ENCODE data around the gene DENR. TPM values are rescaled to one million over a fixed set of nuclear protein-coding genes. Genes with fewer than 3 reads are reported as not detected.

DENR gene
- total and polyA plus RNA-seq, 7 donors, result 24.0 to 52.4 (median 35.5) TPM

GRCh38 chr12:122732611-122733010, 20.0 kb upstream of the DENR start:
- peaks cover 0 to 6% (median 0%) of the 10 kb centered on the region in 3 donors for H3K27me3 ChIP-seq (ENCODE audit: insufficient read depth in 3 of 3, low read length in 2 of 3)
- intact Hi-C loops (cut with DNase I), result no loop called here
- TF ChIP-seq, protein P1, sequence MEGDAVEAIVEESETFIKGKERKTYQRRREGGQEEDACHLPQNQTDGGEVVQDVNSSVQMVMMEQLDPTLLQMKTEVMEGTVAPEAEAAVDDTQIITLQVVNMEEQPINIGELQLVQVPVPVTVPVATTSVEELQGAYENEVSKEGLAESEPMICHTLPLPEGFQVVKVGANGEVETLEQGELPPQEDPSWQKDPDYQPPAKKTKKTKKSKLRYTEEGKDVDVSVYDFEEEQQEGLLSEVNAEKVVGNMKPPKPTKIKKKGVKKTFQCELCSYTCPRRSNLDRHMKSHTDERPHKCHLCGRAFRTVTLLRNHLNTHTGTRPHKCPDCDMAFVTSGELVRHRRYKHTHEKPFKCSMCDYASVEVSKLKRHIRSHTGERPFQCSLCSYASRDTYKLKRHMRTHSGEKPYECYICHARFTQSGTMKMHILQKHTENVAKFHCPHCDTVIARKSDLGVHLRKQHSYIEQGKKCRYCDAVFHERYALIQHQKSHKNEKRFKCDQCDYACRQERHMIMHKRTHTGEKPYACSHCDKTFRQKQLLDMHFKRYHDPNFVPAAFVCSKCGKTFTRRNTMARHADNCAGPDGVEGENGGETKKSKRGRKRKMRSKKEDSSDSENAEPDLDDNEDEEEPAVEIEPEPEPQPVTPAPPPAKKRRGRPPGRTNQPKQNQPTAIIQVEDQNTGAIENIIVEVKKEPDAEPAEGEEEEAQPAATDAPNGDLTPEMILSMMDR (IDR thresholded peaks at IDR 0.05), result no peak
- DNase-seq, result no peak
- H3K36me3 ChIP-seq (ENCODE audit: insufficient read depth in 1 of 2, low read depth in 1 of 2), result no peaks in the 10 kb centered on the region
- no peak for ATAC-seq
- H3K4me3 ChIP-seq, result no peak overlapping the region
- 83 to 86% (median 86%) methylated on average over 4 of the region's 4 CpGs for WGBS, 3 donors
- no peak overlapping the region for H3K27ac ChIP-seq
- H3K9me3 ChIP-seq, result no peaks in the 10 kb centered on the region
- H3K4me1 ChIP-seq, result no peaks in the 10 kb centered on the region

DNA sequence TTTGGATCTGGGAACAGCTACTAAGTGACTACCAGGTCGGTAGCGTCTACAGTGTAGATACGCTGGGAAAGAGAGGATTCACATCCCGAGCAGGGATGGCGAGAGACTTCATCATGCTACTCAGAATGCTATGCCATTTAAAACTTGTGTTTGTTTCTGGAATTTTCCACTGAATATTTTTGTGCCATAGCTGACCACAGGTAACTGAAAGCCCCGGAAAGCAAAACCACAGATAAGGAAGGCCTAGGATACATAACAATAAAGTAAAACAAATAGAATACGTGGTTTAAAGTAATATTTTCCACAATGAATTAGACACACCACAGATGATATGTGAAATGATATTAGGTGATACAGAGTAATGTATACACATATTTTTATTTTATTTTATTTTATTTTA, 14.1 kb upstream of the DENR start:
- TF ChIP-seq, protein P1 (IDR thresholded peaks at IDR 0.05), result no peak
- Histone ChIP-seq H3K36me3 (ENCODE audit: insufficient read depth in 1 of 2, low read depth in 1 of 2) (no peaks in the 10 kb centered on the region), H3K4me3 (no peak overlapping the region), H3K4me1 (no peaks in the 10 kb centered on the region), H3K27me3 (ENCODE audit: insufficient read depth in 3 of 3, low read length in 2 of 3) (no peaks in the 10 kb centered on the region), H3K9me3 (no peaks in the 10 kb centered on the region), H3K27ac (no peak overlapping the region)
- WGBS, 3 donors, result 79 to 83% (median 82%) methylated on average over 7 of the region's 7 CpGs
- intact Hi-C loops (cut with DNase I), result no loop called here
- ATAC-seq (no peak), DNase-seq (no peak)

GRCh38 chr12:122740351-122740750, 12.3 kb upstream of the DENR start:
- Histone ChIP-seq H3K9me3 (no peaks in the 10 kb centered on the region), H3K4me3 (no peak overlapping the region), H3K4me1 (no peaks in the 10 kb centered on the region), H3K27ac (no peak overlapping the region), H3K27me3 (ENCODE audit: insufficient read depth in 3 of 3, low read length in 2 of 3) (no peaks in the 10 kb centered on the region), H3K36me3 (ENCODE audit: insufficient read depth in 1 of 2, low read depth in 1 of 2) (no peaks in the 10 kb centered on the region)
- DNase-seq (no peak), ATAC-seq (no peak)
- TF ChIP-seq, protein P1 (IDR thresholded peaks at IDR 0.05), result no peak
- intact Hi-C loops (cut with DNase I), result no loop called here
- WGBS, 3 donors, result 85 to 90% (median 90%) methylated on average over 7 of the region's 7 CpGs

DNA sequence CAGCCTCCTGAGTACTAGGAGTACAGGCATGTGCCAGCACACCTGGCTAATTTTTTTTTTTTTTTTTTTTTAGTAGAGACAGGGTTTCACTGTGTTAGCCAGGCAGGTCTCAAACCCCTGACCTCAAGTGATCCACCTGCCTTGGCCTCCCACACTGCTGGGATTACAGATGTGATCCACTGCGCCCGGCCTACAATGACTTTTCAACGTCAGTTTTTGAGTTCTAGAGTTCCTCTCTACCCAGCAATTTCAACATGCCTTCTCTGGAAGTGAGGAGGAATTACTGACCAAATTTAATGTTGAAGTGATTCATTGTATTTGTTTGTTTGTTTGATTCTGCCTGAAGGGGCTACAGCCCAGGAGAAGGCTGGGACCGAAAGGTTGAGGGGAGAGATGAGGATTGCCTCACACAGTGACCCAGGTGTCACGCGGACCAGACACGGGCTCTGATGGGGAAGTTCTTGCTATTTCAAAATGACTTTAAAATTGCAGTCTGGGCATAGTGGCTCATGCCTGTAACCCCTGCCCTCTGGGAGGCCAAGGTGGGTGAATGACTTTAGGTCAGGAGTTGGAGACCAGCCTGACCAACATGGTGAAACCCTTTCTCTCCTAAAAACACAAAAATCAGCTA, 8.6 kb upstream of the DENR start:
- Histone ChIP-seq H3K27ac (no peak overlapping the region), H3K27me3 (ENCODE audit: insufficient read depth in 3 of 3, low read length in 2 of 3) (no peaks in the 10 kb centered on the region), H3K36me3 (ENCODE audit: insufficient read depth in 1 of 2, low read depth in 1 of 2) (no peaks in the 10 kb centered on the region), H3K4me3 (no peak overlapping the region), H3K4me1 (no peaks in the 10 kb centered on the region), H3K9me3 (no peaks in the 10 kb centered on the region)
- DNase-seq (no peak), ATAC-seq (no peak)
- TF ChIP-seq, protein P1 (IDR thresholded peaks at IDR 0.05), result no peak
- WGBS, 3 donors, result 87 to 95% (median 92%) methylated on average over 7 of the region's 7 CpGs
- intact Hi-C loops (cut with DNase I), result no loop called here

All from psoas muscle (tissue), 8 donors.